Glomerular endothelial cell (primary cell): ENCODE measurements around the gene PANX3. TPM values are rescaled to one million over a fixed set of nuclear protein-coding genes. Genes with fewer than 3 reads are reported as not detected.
A peak's percentile ranks its signal among the peaks of the same experiment; 100 is the strongest.
"Not testable (repeated sequence)": the region's sequence is repeated elsewhere in the genome, so short reads cannot be mapped to it uniquely, and the experiment has no call there.

ENCODE experiments used
- DNase-seq: peaks from one replicate; pipeline ENCODE4 v3.0.0-alpha.2; 2011; ENCODE audit warnings: low read depth, low spot score; ENCODE audit errors: extremely low read depth
- total RNA-seq: library from RNA; depleted of rRNA; stranded (reverse); fragments of >200 nt; gene quantifications from 2 replicates; pipeline ENCODE4 v1.2.3, GENCODE V29; 2015

Gene PANX3
- not detected in 2 replicates for total RNA-seq

DNA sequence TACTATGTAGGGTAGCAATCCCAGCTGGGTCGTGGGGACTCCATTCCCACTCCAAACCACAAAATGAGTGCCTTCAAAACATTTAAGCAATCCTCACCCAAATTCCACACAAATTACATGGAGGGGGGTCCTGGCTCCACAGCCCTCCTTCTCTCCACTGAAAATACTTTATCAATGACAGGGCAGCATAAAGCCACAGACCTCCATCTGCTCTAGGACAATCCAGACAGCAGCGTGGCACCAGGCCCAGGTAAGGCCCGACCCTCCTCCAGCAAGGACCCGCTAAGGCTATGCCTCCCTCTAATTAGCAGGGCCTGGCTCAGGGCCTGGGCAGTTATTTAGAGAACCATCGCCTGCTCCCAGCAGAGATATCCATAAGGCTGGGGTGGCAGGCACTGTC is at the start of gene PANX3:
PANX3 (plus strand) TSS at position 365 of the 400 bp plus-strand sequence. CDS start 129 bp downstream, outside the sequence.
- no peak for DNase-seq

GRCh38 chr11:124569697-124570096 is 41.5 kb upstream of the PANX3 start, which contains the start of gene OR8A1:
Gene OR8A1, plus strand, starts transcription at chr11:124569997. Its CDS starts 123 bp downstream, at chr11:124570120.
- DNase-seq, result no peak

GRCh38 chr11:124570160-124570559 is 41.1 kb upstream of the PANX3 start:
- no peak for DNase-seq

- no peak for DNase-seq
Measured at GRCh38 chr11:124577716-124578427, 33.4 kb upstream of the PANX3 start.

DNA sequence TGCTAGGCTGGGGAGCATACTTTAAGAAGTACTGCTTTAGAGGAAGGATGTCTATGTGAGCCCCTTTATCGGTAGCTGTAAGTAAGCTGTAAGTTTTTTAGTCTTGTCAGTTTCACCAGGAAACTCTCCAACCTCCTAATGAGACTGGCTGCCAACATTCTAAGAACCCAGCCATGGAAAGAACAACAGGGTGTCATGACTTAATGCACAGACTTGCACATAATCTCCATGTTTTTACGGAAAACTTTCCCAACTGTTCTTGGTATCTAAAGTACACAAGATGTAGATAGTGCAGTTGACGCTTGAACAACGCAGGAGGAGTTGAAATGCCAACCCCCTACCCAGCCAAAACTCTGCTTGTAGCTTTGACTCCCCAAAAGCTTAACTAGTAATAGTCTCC is 32.5 kb upstream of the PANX3 start:
- no peak for DNase-seq

DNA sequence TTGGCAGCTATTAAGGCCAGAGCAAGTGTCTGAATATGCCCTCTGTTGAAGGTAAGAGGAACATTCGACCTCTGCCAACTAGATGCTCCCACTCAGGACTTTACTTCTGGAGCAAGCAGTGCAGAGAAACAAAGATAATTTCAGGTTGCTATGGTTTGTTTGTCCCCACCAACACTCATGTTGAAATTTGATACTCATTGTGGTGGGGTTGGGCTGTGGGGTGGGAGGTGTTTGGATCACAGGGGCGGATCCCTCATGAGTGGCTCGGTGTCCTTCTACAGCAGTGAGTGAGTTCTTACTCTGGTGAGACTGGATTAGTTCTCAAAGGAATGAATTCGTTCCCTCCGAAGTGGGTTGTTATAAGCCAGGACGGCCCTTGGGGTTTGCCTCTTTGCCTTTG is 29.4 kb upstream of the PANX3 start:
- no peak for DNase-seq

DNA sequence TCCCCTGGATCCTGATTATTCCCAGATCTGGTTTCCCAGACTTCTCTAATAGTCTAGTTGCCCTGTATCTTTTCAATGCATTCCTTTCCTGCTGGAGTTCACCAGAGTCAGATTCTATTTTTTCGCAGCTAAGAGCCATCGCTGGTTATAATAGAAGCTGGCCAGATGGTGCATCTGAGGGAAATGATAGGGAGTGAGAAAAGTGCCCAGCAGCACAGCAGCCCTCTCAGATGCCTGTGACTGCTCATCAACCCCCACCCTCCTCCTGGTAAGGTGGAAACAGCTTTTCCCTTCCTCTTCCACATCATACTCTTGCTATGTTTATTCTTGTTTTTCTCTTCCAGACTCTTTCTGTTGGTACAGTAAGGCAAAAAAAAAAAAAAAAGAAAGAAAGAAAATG is 28.7 kb upstream of the PANX3 start:
- DNase-seq, result no peak

GRCh38 chr11:124583781-124584180 is 27.4 kb upstream of the PANX3 start:
- no peak for DNase-seq

- DNase-seq, result no peak
Measured at GRCh38 chr11:124584681-124585372, 26.4 kb upstream of the PANX3 start.

DNA sequence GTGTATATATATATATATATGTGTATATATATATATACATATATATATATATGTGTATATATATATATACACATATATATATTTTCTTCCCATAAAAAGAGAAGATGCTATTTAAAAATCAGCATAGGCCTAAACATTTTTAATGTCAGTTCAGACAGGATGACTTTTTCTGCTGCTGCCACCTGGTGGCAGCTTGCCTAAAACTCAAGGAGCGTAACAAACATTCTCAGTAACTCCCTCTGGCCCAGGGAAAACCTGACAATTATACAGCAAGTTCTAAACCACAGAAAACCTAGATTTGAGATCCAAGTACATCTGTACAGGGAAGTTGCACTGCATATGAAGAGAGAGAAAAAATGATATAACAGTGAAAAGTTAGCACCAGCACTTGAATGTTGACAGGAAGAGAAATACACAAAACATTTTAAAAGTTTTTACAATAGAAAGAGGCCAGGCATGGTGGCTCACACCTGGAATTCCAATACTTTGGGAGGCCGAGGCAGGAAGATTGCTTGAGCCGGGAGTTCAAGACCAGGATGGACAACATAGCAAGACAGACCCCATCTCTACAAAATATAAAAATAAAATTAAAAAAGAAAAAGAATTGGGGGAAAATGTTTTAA is 24.9 kb upstream of the PANX3 start:
- peak; percentile 36 for DNase-seq

GRCh38 chr11:124591430-124591829 is 19.8 kb upstream of the PANX3 start:
- no peak for DNase-seq

DNA sequence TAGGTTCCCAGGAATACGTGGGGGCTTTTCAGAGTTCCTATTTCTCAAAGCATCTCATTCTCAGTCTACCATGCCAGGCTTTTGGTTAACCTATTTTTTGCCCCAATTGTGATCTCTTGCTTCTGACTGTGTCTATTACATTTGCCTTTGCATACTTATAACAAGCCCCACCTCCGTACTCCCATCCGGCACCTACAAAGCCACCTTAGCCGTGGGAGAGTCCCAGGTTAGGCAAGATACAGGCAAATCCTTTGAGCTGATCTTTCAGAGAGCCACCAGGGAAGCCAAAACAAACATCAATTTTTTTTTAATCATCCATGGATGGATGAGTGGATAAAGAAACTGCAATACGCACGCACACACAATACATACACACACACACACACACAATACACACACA is 18.6 kb upstream of the PANX3 start:
- no peak for DNase-seq

- no peak for DNase-seq
Measured at GRCh38 chr11:124595302-124595701, 15.9 kb upstream of the PANX3 start.

DNA sequence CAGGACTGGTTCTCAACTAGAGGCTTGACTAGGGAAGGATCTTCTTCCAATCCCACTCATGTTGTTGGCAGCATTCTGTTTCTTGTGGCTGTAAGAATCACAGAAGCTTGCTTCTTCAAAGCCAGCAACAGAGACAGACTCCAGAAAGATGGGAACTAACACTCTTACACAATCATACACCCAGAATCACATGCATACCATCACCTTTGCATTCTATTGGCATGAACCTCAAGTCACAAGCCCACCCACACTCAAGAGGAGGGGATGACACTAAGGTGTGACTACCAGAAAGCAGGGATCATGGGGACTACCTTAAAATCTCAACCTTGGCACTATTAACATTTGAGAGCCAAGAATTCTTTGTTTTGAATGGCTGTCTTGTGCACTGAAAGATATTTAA is 13.6 kb upstream of the PANX3 start:
- DNase-seq, result no peak

- DNase-seq, result no peak
Measured at GRCh38 chr11:124600621-124601320, 10.5 kb upstream of the PANX3 start.

- no peak for DNase-seq
Measured at GRCh38 chr11:124602193-124602592, 9.0 kb upstream of the PANX3 start.

DNA sequence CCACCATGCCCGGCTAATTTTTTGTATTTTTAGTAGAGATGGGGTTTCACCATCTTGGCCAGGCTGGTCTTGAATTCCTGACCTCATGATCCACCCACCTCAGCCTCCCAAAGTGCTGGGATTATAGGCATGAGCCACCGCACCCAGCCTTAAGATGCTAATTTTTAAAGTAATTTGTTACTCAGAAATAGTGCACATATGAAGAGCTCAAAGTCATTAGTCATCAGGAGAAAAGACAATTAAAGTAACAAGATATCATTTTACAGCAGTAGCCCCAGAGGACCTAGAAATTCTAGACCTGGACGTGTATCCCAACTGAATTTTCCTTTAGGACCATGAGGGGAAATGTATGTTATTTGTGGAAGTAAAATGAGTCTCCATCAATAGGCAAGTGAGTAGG is 8.5 kb upstream of the PANX3 start:
- DNase-seq, result not testable (repeated sequence)

GRCh38 chr11:124605719-124606118 is 5.5 kb upstream of the PANX3 start:
- no peak for DNase-seq

DNA sequence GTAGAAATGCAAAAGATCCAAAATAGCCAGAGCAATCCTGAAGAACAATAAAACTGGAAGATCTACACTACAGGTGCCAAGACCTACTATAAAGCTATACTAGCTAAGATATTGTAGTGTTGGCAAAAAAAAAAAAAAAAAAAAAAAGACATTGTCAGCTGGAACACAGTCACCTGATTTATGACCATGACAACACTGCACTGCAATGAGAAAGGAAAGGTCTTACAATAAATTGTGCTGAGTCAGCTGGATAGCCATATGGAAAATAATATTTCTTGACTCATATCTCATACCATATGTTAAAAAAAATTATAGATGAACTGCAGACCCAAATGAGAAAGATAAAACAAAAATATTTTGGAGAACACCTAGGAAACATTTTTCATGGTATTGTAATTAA is 3.1 kb upstream of the PANX3 start:
- DNase-seq, result no peak

- DNase-seq, result no peak
Measured at GRCh38 chr11:124610295-124610694, 933 bp upstream of the PANX3 start.

- DNase-seq, result no peak
Measured at GRCh38 chr11:124612045-124612444, 817 bp downstream of the PANX3 start.
